Ammon's horn (tissue), 1 donor: ENCODE results near the gene GPR179.

Source experiments
- DNase-seq: peaks from one replicate; pipeline ENCODE4 v3.0.0-alpha.2; 2016; ENCODE audit warnings: low spot score

The GPR179 gene

GRCh38 chr17:38342886-38343607 is 709 bp downstream of the GPR179 start:
- no peak for DNase-seq

- peak; percentile 93 for DNase-seq
Observed at GRCh38 chr17:38341035-38341721, 2.6 kb downstream of the GPR179 start.

- DNase-seq: no peak
Observed at GRCh38 chr17:38339891-38340290, 3.9 kb downstream of the GPR179 start.

GRCh38 chr17:38338535-38338934 is 5.2 kb downstream of the GPR179 start:
- no peak for DNase-seq

- DNase-seq: no peak
Observed at GRCh38 chr17:38338053-38338452, 5.7 kb downstream of the GPR179 start.

GRCh38 chr17:38336838-38337237 is 6.9 kb downstream of the GPR179 start:
- no peak for DNase-seq

GRCh38 chr17:38334480-38335364 is 9.0 kb downstream of the GPR179 start:
- DNase-seq: no peak

GRCh38 chr17:38333635-38334295 is 10.0 kb downstream of the GPR179 start:
- no peak for DNase-seq

- no peak for DNase-seq
Observed at GRCh38 chr17:38332735-38333134, 11.0 kb downstream of the GPR179 start.

GRCh38 chr17:38330941-38331411 is 12.8 kb downstream of the GPR179 start:
- DNase-seq: no peak

GRCh38 chr17:38329808-38330730 is 13.7 kb downstream of the GPR179 start:
- no peak for DNase-seq

GRCh38 chr17:38329284-38329683 is 14.5 kb downstream of the GPR179 start:
- DNase-seq: no peak

- no peak for DNase-seq
Observed at GRCh38 chr17:38328620-38329019, 15.1 kb downstream of the GPR179 start.

- no peak for DNase-seq
Observed at GRCh38 chr17:38327936-38328335, 15.8 kb downstream of the GPR179 start.

GRCh38 chr17:38326996-38327792 is 16.6 kb downstream of the GPR179 start:
- DNase-seq: peak; percentile 78

GRCh38 chr17:38325221-38325851 is 18.4 kb downstream of the GPR179 start:
- DNase-seq: peak; percentile 60

- no peak for DNase-seq
Observed at GRCh38 chr17:38324772-38325171, 19.0 kb downstream of the GPR179 start.

- peak; percentile 2 for DNase-seq
Observed at GRCh38 chr17:38324141-38324697, 19.5 kb downstream of the GPR179 start.

- no peak for DNase-seq
Observed at GRCh38 chr17:38322897-38323296, 20.9 kb downstream of the GPR179 start.
